HG03354 (cell line): ENCODE measurements around the gene NFKBIL1.
"Not testable (repeated sequence)": the region's sequence is repeated elsewhere in the genome, so short reads cannot be mapped to it uniquely, and the experiment has no call there.

ENCODE experiments used
- ATAC-seq: cut with Tn5 transposase; IDR thresholded peaks from one replicate; pipeline ENCODE4 v1.9.1; 2021; ENCODE audit warnings: mild to moderate bottlenecking; ENCODE audit not compliant: unreplicated experiment, poor library complexity, severe bottlenecking

The NFKBIL1 gene

DNA sequence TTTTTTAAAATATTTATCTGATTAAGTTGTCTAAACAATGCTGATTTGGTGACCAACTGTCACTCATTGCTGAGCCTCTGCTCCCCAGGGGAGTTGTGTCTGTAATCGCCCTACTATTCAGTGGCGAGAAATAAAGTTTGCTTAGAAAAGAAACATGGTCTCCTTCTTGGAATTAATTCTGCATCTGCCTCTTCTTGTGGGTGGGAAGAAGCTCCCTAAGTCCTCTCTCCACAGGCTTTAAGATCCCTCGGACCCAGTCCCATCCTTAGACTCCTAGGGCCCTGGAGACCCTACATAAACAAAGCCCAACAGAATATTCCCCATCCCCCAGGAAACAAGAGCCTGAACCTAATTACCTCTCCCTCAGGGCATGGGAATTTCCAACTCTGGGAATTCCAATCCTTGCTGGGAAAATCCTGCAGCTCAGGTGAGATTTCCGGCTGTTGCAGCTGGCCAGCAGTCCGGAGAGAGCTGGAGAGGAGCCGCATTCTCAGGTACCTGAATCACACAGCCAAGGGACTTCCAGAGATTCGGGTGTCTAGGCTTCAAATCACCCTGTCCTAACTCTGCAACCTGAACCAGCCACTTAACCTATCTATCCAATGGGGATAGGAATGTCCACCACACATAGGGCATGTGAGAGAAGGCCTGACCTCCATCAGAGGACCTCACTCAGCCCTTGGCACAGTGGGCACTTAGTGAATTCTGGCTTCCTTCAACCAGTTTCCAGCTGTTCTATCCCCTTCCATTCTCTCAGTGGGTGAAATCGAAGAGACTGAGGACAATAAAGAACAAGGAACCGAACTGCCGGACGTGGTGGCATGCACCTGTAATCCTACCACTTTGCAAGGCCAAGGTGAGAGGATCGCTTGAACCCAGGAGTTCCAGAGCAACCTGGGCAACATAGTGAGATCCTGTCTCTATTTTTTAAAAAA, 31.0 kb downstream of the NFKBIL1 start:
- ATAC-seq: no peak

DNA sequence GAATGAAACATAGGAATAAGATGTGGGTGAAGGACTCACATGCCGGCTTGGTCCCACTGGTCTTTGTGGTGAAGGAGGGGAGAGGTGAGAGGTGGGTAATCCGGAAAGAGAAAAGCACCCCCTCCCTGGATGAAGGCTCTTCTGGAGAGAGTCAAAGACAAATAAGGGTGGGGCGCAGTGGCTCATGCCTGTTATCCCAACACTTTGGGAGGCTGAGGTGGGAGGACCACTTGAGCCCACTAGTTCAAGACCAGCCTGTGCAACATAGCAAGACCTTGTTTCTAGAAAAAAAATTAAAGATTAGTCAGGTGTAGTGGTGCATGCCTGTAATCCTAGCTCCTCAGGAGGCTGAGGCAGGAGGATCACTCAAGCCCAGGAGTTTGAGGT, 31.7 kb downstream of the NFKBIL1 start:
- ATAC-seq: no peak

DNA sequence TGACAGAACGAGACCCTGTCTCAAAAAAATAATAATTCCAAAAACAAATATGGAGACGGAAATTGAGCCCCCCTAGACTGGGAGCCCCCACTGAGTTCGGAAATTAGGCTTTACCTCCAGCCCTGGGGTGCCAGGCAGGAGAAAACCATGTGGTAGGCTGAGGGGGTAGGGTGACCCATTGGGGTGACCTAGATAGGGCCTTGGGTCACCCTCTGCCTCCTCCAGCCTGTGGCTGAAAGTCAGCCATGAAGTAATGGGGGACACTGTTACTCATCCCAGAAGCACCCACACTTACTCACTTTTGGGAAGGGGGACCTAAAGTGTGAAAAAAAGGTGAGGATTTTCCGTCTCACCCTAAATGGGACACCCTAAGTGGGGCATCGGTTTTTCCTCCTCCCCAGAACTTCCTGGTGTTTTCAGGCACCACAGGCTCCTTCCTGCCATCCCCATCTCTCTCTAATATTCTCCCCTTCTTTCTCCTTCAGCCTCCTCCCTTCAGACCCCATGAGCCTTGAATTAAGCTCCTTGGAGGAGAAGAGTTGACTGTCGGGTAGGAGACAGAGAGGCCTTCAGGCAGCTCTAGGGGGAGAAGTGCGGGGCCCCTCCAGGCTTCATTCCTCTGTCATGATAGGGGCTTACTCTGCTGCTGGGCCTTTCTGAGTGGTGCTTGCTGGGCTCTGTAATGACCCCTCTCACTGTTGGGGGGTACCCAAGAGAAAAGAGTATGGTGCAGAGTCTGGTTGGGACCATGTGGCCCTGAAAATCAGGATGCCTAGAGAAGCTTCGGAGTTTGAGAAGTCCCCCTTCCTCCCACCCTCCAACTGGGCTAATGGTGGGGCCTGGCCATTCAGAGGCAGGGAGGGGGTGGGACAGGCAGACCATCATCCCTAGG, 32.4 kb downstream of the NFKBIL1 start:
- ATAC-seq: no peak

DNA sequence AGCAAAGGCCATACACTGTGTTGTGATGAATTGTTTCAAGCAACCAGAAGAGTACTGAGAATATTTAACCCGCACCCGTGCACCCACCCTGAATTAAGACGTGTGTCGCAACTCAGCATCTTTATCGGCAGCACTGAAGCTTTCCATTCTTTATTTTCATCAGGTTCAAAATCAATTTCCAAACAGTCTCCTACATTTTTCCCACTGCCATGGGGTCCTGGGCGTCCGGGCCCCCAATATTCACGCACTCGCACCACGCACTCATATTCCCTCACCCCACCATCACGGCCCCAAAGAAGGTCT, 33.0 kb downstream of the NFKBIL1 start:
- no peak for ATAC-seq

DNA sequence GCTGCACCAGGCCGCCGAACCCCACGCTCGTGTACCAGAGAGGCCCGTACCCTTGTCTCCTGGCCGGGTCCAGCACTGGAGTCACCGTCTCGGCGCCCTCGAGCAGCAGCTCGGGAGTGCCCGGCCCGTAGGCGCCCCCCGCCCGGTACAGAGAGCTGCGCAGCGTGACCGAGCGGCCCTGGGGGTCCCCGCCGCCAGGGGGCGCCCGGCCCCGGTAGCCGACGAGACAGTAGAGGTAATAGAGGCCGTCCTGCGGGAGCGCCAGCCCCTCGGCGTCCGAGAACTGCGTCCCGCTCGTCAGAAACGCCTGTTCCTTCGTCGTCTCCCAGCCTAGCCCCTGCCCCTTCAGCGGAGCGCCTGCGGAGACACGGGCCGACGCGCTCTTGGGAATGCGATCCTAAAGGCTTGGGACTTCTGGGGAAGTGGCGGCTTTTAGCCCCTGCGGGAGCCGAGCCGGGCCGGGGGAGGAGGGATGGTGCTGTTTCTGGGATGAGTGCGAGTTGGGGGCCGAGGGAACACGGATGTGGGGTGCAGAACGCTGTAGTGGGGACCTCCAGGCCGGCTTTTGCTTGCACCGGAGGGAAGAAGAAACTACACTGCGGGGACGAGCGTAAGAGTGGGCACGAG, 33.5 kb downstream of the NFKBIL1 start:
- peak; percentile 71 for ATAC-seq

DNA sequence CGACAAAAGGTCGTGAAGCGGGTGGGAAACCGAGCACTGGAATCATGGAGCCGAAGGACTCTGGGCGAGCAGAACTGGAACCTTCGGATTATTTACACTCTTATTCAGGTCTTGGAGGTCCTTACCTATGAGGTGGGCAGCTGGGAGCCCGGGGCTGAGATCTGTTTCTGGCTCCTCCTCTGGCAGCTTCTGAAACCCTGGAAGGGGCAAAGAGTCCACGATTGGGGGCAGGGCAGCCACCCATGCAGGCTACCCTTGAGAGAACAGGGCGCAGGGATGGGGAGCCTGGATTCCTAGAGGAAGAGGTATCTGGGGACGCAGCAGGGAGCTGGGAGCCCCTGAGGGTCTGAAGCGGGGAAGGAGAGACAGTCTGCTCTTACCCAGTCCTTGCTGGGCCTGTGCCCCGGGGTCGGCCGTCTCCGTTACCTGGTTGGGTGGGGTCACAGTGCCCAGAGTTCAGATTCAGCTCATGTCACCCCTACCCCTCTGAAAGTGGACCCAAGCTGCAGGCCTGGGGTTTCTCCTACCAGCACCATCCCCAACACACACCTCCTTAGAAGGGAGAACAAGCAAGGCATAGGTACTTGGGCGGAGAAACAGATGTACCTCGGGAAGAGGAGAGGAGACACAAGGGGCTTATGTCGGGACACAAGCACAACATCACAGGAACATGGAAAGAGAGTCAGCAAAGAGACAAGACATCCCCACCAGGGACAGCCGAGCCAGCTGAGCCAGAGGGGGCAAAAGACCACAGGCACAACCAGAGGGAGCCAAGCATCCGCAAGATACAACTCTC, 34.2 kb downstream of the NFKBIL1 start:
- no peak for ATAC-seq

DNA sequence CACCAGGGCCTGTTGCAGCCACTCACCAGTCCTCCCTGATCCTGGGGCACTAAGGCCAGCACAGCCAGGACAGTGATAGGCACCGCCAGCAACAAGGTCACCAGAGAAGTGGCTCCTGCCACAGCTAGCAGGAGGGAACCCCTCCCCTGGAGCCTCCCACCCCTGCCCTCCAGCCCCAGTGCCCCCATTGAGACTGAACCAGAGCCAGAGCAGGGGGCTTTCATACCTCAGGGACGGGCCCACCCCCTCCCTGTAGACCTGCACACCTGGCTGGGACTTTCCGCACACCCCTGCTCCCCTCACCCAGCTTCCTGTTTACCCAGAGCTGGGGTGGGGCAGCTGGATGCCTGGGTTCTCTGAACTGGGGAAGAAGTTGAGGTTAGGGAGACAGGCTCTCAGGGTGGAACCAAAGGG, 34.8 kb downstream of the NFKBIL1 start, which contains the start of gene LTB:
Gene LTB, minus strand, starts transcription at position 195 of the 414 bp plus-strand sequence. Its CDS starts 7 bp downstream, at position 188.
- no peak for ATAC-seq

DNA sequence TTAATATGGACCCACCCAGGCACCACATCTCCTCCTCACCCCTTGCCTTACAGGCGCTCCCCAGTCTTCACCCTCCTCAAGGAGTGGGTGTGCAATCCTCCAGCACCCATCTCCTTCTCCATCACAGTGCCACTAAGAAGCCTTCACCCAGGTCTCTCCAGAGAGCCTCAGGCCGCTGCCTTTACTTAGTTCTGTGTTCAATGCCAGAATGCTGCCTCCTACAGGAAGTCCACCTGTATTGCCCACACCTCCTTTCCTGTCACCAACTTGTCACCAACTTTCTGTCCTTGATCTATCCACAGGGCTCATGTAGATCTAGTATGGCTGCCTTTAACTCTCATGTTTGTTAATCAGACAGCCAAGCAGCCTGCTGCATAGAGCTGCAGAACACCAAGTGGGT, 38.1 kb downstream of the NFKBIL1 start:
- ATAC-seq: no peak

DNA sequence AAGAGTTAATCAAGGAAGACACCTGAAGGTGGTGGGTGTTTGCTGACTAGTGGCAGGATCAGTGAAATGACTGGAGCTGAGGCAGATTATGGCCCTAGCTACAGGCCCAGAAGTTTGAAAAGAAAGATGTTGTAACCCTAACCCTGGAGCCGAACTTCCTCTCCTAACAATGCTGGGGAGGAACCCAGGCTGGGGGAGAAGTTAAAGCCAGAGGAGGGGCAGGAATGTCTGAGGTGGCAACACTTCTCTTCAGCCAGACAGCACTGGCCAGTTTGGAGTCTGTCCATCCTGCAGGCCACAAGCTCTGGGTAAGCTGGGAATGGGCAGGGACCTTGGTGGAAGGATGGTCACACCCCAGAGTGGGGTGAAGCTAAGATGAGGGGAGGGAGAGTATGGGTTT, 38.6 kb downstream of the NFKBIL1 start, which contains the start of gene LST1:
Gene LST1, plus strand, starts transcription at position 270 of the 400 bp plus-strand sequence. CDS start 1,023 bp downstream, outside the sequence.
- ATAC-seq: no peak

DNA sequence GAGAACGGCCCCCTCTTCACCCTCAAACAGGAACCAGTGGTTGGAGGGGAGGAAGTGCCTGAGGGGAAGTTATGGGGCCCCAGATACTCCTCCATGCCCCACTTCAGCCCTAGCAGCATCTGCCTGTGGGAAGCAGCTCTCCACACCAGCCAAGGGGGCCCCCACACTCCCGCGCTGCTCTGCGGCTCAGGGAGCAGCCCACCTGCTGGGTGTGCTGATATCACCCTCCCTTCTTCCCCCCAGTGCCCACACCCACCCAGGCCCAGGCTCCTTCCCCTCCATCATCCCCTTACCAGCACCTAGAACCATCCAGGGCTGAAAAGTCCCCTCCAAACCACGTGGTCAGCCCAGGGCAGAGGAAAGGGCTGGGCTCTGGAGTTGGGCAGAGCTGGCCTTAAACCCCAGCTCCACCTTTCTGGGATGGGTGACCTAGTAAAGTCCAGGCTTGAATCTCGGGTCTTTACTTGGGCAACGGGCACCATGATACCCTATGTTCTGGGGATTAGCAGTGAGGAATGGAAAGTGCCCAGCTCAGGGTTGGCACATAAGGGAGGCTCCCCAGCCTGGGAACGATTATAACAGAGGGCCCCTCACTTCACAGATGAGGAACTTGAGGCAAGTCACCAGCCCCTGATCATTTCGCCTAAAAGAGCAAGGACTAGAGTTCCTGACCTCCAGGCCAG, 39.3 kb downstream of the NFKBIL1 start:
- no peak for ATAC-seq

DNA sequence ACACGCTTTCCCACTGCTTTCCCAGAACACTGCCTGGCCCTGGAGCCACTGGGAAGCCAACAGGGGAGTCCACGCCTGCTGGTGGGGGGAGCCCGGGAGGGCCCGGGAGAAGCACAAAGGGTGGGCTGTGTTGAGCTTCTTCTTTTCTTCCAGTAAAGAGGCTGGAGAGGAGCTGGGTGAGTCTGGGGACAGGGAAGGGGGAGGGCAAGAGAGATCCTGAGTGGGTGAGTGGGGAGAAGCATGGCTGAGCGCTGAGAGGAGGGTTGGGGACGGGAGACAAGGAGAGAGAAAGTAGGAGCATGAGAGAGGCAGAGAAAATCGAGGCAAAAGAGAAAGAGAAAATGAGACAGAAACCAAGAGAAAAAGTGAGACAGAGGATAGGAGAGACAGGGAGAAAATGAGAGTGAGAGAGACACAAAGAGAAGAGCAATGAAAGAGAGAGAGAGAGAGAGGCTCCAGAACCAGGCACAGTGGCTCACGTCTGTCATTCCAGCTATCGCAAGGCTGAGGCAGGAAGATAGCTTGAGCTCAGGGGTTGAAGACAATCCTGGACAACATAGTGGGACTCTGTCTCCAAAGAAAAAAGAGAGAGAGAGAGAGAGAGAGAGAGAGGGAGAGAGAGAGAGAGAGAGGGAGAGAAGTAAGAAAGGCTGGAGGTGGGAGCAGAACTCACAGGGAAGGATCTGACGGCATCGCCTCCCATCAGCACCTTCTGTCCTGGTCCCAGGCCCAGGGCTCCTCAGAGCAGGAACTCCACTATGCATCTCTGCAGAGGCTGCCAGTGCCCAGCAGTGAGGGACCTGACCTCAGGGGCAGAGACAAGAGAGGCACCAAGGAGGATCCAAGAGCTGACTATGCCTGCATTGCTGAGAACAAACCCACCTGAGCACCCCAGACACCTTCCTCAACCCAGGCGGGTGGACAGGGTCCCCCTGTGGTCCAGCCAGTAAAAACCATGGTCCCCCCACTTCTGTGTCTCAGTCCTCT, 40.7 kb downstream of the NFKBIL1 start:
- ATAC-seq: no peak

DNA sequence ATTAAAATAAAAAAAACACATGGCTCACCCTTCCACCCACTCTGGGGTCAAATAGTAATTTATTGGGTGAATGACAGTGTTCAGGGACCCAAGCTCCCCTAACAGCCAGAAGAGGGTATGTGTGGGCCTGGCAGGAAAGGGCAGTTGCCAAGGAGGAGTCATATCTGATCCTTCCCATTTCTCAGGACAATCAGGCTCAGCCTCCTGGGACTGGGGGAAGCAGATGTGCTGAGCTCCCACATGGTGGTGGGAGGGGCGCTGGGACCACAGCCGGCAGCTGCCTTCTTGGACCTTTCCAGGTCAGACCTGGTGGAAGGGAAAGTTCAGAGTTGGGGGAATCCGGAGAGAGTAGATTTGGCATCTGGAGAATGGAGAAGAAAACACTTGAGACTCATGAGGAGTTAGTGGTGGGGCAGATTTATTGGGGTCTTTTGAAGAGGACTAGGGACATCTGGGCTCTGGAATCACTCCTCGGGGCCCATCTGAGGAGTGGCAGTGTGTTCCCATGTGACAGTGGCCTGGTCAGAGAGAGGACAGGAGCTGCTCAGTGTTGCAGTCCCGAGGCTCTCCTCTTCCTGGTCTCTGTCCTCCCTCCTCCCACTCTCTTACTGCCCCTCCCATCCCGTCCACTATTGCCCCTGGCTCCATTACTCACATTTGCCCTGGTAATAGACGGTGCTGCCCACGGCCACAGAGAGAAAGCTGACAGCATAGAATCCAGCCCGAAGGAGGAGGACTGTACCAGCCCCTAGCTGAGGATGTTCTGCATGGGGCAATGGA, 41.7 kb downstream of the NFKBIL1 start:
- no peak for ATAC-seq

DNA sequence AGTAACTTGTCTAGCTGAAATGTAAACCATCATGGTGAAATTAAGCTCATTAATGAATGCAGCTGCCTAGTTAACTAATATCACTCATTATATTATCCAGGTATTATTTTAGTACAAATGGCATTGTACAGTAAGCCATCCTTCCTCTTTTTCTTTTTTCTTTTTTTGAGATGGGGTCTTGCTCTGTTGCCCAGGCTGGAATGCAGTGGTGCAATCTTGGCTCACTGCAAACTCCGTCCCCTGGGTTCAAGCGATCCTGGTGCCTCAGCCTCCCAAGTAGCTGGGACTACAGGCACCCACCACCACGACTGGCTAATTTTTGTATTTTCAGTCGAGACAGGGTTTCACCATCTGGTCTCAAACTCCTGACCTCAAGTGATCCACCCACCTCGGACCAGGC, 43.3 kb downstream of the NFKBIL1 start:
- ATAC-seq: not testable (repeated sequence)

DNA sequence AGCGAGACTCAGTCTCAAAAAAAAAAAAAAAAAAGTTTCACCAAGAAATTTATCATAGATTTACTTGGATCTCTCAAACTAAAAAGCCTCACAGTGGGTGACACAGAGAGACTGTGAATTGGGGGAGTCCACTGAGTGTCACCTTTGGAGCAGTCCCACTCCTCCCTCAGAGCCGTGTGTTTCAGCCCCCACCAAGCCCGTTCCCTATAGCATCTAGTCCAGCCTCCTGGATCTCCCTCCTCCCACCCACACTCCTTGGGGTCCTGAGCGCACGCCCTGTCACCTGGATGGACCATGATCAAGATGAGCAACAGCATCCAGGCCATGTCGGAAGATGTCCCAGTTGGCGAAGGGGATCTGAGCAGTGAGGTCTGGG, 45.0 kb downstream of the NFKBIL1 start:
- ATAC-seq: no peak

DNA sequence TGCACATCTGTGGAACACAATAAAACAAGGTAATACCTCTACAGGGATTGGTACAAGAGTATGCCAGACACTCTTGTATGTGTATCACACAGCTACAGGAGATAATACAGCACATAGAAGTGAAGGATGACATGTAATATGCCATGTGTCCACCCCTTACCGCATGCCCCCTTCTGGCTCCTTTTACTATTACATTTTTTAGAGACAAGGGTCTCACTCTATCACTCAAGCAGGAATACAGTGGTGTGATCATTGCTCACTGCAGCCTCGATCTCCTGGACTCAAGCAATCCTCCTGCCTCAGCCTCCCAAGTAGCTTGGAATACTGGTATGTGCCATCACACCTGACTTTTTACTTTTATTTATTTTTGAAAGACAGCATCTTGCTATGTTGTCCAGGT, 49.6 kb downstream of the NFKBIL1 start:
- peak; percentile 53 for ATAC-seq

DNA sequence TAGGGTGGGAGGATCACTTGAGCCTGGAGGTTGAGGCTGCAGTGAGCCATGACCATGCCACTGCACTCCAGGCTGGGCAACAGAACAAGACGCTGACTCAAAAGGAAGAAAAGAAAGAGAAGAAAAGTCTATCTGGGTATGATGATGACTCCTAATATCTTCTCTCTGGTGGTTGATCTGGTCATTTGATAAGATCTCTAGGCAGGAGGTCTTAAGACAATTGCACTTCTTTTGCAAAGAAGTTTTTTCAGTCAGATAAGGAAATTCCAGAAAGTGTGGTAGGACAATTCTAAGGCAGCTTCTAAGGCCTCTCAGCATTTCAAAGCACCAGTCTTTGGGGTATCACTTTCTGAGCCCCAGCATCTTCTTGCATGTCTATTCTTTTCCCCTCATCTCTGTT, 59.9 kb downstream of the NFKBIL1 start:
- no peak for ATAC-seq
